A673 (cell line): ENCODE results near the gene SIGLEC6. TPM values are rescaled to one million over a fixed set of nuclear protein-coding genes. Genes with fewer than 3 reads are reported as not detected.

ENCODE experiments used
- BruUV-seq: library from RNA; stranded (reverse); fragments of 400-500 nt; replicated peaks from 2 replicates; lab custom pipeline; 2021; lab: Mats Ljungman, UMichigan
- CTCF ChIA-PET: fragments of 300-600 bp; sonication (Branson Sonifier 250); formaldehyde crosslinking; loops from one replicate; lab custom pipeline; 2022; ENCODE audit warnings: antibody characterized with exemption; lab: Charles Lee
- POLR2A ChIA-PET: fragments of 300-600 bp; sonication (Branson Sonifier 250); formaldehyde crosslinking; loops from one replicate; lab custom pipeline; 2022; ENCODE audit warnings: antibody characterized with exemption; ENCODE audit not compliant: low non-redundant PET; lab: Charles Lee
- DNase-seq: peaks from one replicate; pipeline ENCODE4 v3.0.0-alpha.2; 2015; ENCODE audit warnings: low spot score
- H3K27ac ChIP-seq: fragments of 200-600 bp; sonication (generic); 2 replicates; pipeline ENCODE4 v1.5.1; 2016; ENCODE audit warnings: mixed run types, low read depth, mild to moderate bottlenecking, mixed read lengths, antibody characterized with exemption, low read length; ENCODE audit not compliant: poor library complexity, severe bottlenecking
- H3K27me3 ChIP-seq: fragments of 200-600 bp; sonication (generic); replicated peaks from 2 replicates; pipeline ENCODE4 v1.6.1; 2017; ENCODE audit warnings: mixed run types, low read depth, mild to moderate bottlenecking, mixed read lengths, antibody characterized with exemption, low read length; ENCODE audit not compliant: insufficient read depth, poor library complexity
- H3K36me3 ChIP-seq: fragments of 200-600 bp; sonication (generic); 2 replicates; pipeline ENCODE4 v1.6.1; 2016; ENCODE audit warnings: mixed run types, mild to moderate bottlenecking, mixed read lengths, antibody characterized with exemption, low read length; ENCODE audit not compliant: insufficient read depth, poor library complexity, severe bottlenecking
- H3K4me1 ChIP-seq: fragments of 200-600 bp; sonication (generic); 2 replicates; pipeline ENCODE4 v1.6.1; 2017; ENCODE audit warnings: mixed run types, mild to moderate bottlenecking, mixed read lengths, antibody characterized with exemption, low read length; ENCODE audit not compliant: insufficient read depth, poor library complexity, severe bottlenecking
- H3K4me3 ChIP-seq: fragments of 200-600 bp; sonication (generic); 2 replicates; pipeline ENCODE4 v1.5.1; 2016; ENCODE audit warnings: low read depth, mixed run types, mild to moderate bottlenecking, mixed read lengths, low read length; ENCODE audit not compliant: poor library complexity, severe bottlenecking
- H3K9me3 ChIP-seq: fragments of 200-600 bp; sonication (generic); 2 replicates; pipeline ENCODE4 v1.6.1; 2016; ENCODE audit warnings: mixed run types, low read depth, mild to moderate bottlenecking, mixed read lengths, antibody characterized with exemption, low read length; ENCODE audit not compliant: poor library complexity, severe bottlenecking
- CTCF ChIP-seq: fragments of 300-800, 200-600 bp; sonication (generic); conservative IDR thresholded peaks from 2 replicates; pipeline ENCODE4 v1.5.1; 2017; ENCODE audit warnings: low read depth, mild to moderate bottlenecking, antibody characterized with exemption, low read length, moderate library complexity, mixed read lengths
- EZH2 ChIP-seq: fragments of 200-600 bp; sonication (generic); IDR thresholded peaks from 2 replicates; pipeline ENCODE4 v1.6.1; 2017; ENCODE audit warnings: borderline replicate concordance, low read depth, mild to moderate bottlenecking, mixed read lengths, antibody characterized with exemption, low read length; ENCODE audit not compliant: poor library complexity, severe bottlenecking
- intact Hi-C: fragments of 100-400 bp; cut with micrococcal nuclease; formaldehyde crosslinking; loops from one replicate; pipeline ENCODE4 v1.10.0; 2022; ENCODE audit not compliant: unreplicated experiment
- total RNA-seq: library from RNA; stranded (reverse); gene quantifications from 2 replicates; pipeline ENCODE4 v1.2.3, GENCODE V29; 2021

SIGLEC6 gene
- total RNA-seq, 1 experiment from 2014 or later = not detected

GRCh38 chr19:51549533-51550324 lies 18.3 kb upstream of the SIGLEC6 start:
- H3K27me3 ChIP-seq = peaks cover 61% of the 10 kb centered on the region
- intact Hi-C loops = no loop called here
- no peaks in the 10 kb centered on the region for H3K36me3 ChIP-seq
- DNase-seq = no peak
- BruUV-seq = no TSS peak
- H3K27ac ChIP-seq = no peak overlapping the region
- H3K9me3 ChIP-seq = no peaks in the 10 kb centered on the region
- TF ChIP-seq CTCF = no peak
- no peak for TF ChIP-seq EZH2
- H3K4me3 ChIP-seq = no peak overlapping the region
- ChIA-PET POLR2A (no interaction called here), CTCF (no interaction called here)
- no peaks in the 10 kb centered on the region for H3K4me1 ChIP-seq

- TF ChIP-seq EZH2 (no peak), CTCF (no peak)
- H3K27me3 ChIP-seq = peaks cover 66% of the 10 kb centered on the region
- H3K4me3 ChIP-seq = no peak overlapping the region
- no peaks in the 10 kb centered on the region for H3K9me3 ChIP-seq
- CTCF ChIA-PET = no interaction called here
- no peaks in the 10 kb centered on the region for H3K4me1 ChIP-seq
- POLR2A ChIA-PET = no interaction called here
- intact Hi-C loops = no loop called here
- no TSS peak for BruUV-seq
- no peak for DNase-seq
- no peaks in the 10 kb centered on the region for H3K36me3 ChIP-seq
- no peak overlapping the region for H3K27ac ChIP-seq
Measured at GRCh38 chr19:51548891-51549305, 17.4 kb upstream of the SIGLEC6 start.

GRCh38 chr19:51548213-51548651 lies 16.8 kb upstream of the SIGLEC6 start:
- Histone ChIP-seq H3K27me3 (peaks cover 69% of the 10 kb centered on the region), H3K9me3 (no peaks in the 10 kb centered on the region), H3K27ac (no peak overlapping the region), H3K4me3 (no peak overlapping the region), H3K36me3 (no peaks in the 10 kb centered on the region), H3K4me1 (no peaks in the 10 kb centered on the region)
- ChIA-PET CTCF (no interaction called here), POLR2A (no interaction called here)
- TF ChIP-seq EZH2 = no peak
- no peak for TF ChIP-seq CTCF
- DNase-seq = no peak
- intact Hi-C loops = no loop called here
- no TSS peak for BruUV-seq
